Transverse colon (tissue), 4 donors: ENCODE data around the gene UBE2C.

Source experiments
- POLR2A ChIP-seq: fragments of 450-650 bp; IDR thresholded peaks from one replicate; pipeline ENCODE4 v1.6.1; 2016; ENCODE audit warnings: antibody characterized with exemption, mild to moderate bottlenecking, moderate library complexity
- POLR2AphosphoS5 ChIP-seq, 3 donors: sonication (generic); formaldehyde crosslinking; IDR thresholded peaks; one replicate each; pipeline ENCODE4 v1.6.1; 2016; ENCODE audit warnings: antibody characterized with exemption in 3 of 3
- TF ChIP-seq, protein P1 (sequence below), 5 experiments: fragments of 200-600 bp in 3 of 5; fragments of 450-650 bp in 2 of 5; sonication (generic) in 3 of 5; IDR thresholded peaks; 1 replicate in 2 of 5; 2 replicates in 3 of 5; pipeline ENCODE4 v1.5.1; 2016 to 2017; ENCODE audit warnings: antibody characterized with exemption in 5 of 5, inconsistent platforms in 3 of 5, mild to moderate bottlenecking in 2 of 5, moderate library complexity in 1 of 5

DNA sequence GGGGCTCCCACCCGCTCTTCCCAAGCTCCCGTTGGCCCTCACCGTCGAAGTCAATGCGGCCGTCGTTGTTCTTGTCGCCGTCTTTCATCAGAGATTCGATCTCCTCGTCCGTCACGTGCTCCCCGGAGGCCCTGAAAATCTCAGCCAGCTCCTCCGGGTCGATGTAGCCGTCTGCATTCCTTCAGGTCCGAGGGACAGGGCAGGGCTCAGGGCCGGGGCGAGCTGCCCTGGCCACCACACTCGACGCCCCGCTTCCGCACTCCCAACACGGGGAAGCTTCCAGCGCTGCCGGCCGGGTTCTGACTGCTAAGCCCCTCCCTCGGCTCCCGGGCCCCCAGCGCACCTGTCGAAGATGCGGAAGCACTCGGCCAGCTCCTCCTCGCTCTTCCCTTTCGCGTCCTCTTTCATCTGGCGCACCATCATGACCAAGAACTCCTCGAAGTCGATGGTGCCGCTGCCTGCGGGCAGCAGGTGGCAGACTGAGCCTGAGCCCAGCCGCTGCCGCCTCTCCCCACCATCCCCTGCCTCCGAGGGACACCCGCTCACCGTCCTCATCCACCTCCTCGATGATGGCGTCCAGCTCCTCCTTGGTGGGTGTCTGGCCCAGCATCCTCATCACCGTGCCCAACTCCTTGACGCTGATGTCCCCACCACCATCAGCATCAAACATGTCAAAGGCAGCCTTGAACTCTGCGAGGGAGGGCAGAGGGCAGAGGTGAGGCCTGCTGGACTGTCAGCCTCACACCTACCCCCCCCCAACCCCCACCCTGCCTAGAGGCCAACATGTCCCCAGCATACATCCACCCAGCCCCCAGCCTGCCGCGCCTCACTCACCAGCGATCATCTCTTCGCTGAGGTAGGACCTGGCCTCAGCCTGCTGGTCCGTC lies 11.7 kb downstream of the UBE2C start:
- TF ChIP-seq, protein P1, sequence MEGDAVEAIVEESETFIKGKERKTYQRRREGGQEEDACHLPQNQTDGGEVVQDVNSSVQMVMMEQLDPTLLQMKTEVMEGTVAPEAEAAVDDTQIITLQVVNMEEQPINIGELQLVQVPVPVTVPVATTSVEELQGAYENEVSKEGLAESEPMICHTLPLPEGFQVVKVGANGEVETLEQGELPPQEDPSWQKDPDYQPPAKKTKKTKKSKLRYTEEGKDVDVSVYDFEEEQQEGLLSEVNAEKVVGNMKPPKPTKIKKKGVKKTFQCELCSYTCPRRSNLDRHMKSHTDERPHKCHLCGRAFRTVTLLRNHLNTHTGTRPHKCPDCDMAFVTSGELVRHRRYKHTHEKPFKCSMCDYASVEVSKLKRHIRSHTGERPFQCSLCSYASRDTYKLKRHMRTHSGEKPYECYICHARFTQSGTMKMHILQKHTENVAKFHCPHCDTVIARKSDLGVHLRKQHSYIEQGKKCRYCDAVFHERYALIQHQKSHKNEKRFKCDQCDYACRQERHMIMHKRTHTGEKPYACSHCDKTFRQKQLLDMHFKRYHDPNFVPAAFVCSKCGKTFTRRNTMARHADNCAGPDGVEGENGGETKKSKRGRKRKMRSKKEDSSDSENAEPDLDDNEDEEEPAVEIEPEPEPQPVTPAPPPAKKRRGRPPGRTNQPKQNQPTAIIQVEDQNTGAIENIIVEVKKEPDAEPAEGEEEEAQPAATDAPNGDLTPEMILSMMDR (IDR thresholded peaks at IDR 0.05) = peak; percentile 43 to 61 (median 53)
- TF ChIP-seq POLR2A (no peak), POLR2AphosphoS5 (IDR thresholded peaks at IDR 0.05) (no peak)
